Subcutaneous abdominal adipose tissue (tissue), 5 donors: ENCODE results near the gene STXBP1.

Experiments
- H3K27ac ChIP-seq: one replicate; pipeline ENCODE4 v1.7.0; 2013; ENCODE audit warnings: low read depth, mild to moderate bottlenecking, inconsistent platforms, low read length, moderate library complexity
- H3K27me3 ChIP-seq, 5 donors: one replicate each; pipeline ENCODE4 v1.7.0; 2013; ENCODE audit warnings: low read length in 5 of 5, inconsistent platforms in 1 of 5; ENCODE audit not compliant: control insufficient read depth in 5 of 5, insufficient read depth in 4 of 5
- H3K36me3 ChIP-seq, 5 donors: one replicate each; pipeline ENCODE4 v1.7.0; 2013; ENCODE audit warnings: low read length in 5 of 5; ENCODE audit not compliant: control insufficient read depth in 5 of 5, insufficient read depth in 5 of 5
- H3K4me1 ChIP-seq, 5 donors: one replicate each; pipeline ENCODE4 v1.7.0; 2013; ENCODE audit warnings: low read length in 5 of 5, mild to moderate bottlenecking in 3 of 5, moderate library complexity in 1 of 5; ENCODE audit not compliant: control insufficient read depth in 5 of 5, insufficient read depth in 5 of 5
- H3K4me3 ChIP-seq, 5 donors: one replicate each; pipeline ENCODE4 v1.7.0; 2013; ENCODE audit warnings: low read length in 5 of 5, low read depth in 1 of 5
- H3K9ac ChIP-seq, 5 donors: one replicate each; pipeline ENCODE4 v1.7.0; 2013; ENCODE audit warnings: low read length in 5 of 5, mild to moderate bottlenecking in 4 of 5, moderate library complexity in 3 of 5
- H3K9me3 ChIP-seq, 5 donors: one replicate each; pipeline ENCODE4 v1.7.0; 2013; ENCODE audit warnings: low read length in 5 of 5; ENCODE audit not compliant: control insufficient read depth in 5 of 5
- donor health status: healthy.
- donor health status: healthy.
- donor health status: healthy.
- donor health status: healthy.
- donor health status: healthy.

Gene STXBP1

DNA sequence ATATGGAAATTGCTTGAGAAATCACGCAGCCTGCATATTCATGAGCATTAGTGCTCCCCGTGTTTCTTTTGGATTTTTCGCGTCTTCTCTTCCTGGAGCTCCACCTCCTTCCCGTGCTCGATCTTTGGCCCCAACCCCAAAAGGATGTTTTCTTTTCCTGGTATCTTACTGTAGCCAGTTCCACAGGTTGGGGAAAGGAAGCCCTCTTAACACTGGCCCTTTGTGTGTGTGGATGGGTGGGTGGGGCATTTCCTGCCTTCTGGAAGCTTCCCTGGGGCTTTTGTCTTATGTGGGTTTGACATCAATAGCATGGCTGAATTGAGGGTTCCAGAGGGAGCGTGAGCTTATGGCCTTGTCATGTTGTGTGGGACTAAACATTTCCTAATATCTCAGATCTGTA lies 21.9 kb downstream of the STXBP1 start:
- no peaks in the 10 kb centered on the region for H3K27me3 ChIP-seq
- no peaks in the 10 kb centered on the region for H3K36me3 ChIP-seq
- H3K4me1 ChIP-seq = peaks cover 7 to 45% (median 24%) of the 10 kb centered on the region in 5 donors
- H3K9ac ChIP-seq = no peak overlapping the region
- H3K9me3 ChIP-seq = no peaks in the 10 kb centered on the region
- peak overlapping the region in 1 of 5 donors; percentile 6 for H3K4me3 ChIP-seq
- H3K27ac ChIP-seq = peak overlapping the region; percentile 26

DNA sequence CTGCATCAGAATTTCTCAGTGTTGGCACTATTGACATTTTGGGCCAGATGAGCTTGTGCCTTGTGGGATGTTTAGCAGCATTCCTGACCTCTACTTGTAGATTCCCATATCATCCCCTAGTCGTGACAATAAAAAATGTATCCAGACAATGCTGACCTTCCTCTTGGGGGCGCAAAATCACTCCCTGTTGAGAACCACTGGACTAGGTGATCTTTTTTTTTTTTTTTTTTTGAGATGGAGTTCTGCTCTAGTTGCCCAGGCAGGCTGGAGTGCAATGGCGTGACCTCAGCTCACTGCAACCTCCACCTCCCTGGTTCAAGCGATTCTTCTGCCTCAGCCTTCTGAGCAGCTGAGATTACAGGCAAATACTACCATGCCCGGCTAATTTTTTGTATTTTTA lies 22.6 kb downstream of the STXBP1 start:
- H3K27ac ChIP-seq = peak overlapping the region; percentile 26

DNA sequence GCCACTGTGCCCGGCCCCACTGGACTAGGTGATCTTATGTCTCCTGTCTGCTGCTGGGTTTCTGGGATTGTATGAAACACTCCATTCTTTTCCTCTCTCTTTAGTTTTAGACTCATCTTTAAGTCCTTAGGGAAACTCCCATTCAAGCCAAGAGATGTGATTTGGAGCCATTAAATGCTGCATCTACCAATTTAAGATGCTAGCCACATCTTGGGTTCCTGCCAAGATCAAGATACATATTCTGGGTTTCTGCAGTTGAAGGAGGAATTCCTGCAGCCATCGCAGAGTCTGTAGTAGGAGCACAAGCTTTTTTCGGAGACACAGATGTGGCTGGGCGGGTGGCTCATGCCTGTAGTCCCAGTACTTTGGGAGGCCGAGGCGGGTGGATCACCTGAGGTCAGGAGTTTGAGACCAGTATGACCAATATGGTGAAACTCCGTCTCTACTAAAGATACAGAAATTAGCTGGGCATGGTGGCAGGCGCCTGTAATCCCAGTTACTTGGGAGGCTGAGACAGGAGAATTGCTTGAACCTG lies 23.2 kb downstream of the STXBP1 start:
- Histone ChIP-seq H3K9ac (no peak overlapping the region), H3K36me3 (no peaks in the 10 kb centered on the region), H3K27me3 (no peaks in the 10 kb centered on the region), H3K4me3 (no peak overlapping the region), H3K4me1 (peaks cover 0 to 33% (median 11%) of the 10 kb centered on the region in 5 donors), H3K27ac (peak overlapping the region; percentile 26), H3K9me3 (no peaks in the 10 kb centered on the region)

More for the DNA sequence above, 22.6 kb downstream of the STXBP1 start:
- Histone ChIP-seq H3K9ac (no peak overlapping the region), H3K36me3 (no peaks in the 10 kb centered on the region), H3K9me3 (no peaks in the 10 kb centered on the region), H3K27me3 (no peaks in the 10 kb centered on the region), H3K4me1 (peaks cover 2 to 38% (median 17%) of the 10 kb centered on the region in 5 donors), H3K4me3 (no peak overlapping the region)

DNA sequence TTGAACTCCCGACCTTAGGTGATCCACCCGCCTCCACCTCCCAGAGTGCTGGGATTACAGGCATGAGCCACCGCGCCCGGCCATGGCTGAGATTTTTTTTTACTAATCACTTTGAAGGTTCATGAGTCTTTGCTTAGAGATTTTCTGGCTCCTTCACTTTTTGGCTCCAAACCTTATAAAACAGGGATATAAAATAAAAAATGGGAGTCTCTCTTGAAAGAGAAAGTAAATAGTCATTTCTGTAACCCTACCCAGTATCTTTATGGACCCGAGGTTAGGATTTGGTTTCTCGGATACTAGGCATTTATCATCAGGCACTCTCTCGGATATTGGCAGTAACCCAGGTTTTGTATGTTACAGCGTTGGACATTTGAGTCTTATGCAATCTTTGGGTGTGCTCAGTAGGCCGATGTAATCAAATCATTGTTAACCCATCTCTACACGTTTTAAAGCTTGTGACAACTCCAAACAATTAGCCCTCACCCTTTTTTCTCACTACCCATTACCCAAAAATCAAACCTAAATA lies 25.3 kb downstream of the STXBP1 start:
- Histone ChIP-seq H3K36me3 (no peaks in the 10 kb centered on the region), H3K4me1 (peaks cover 4 to 38% (median 19%) of the 10 kb centered on the region in 5 donors), H3K4me3 (peak overlapping the region in 2 of 5 donors; percentile 7 to 22), H3K27me3 (no peaks in the 10 kb centered on the region), H3K27ac (peak overlapping the region; percentile 69), H3K9ac (no peak overlapping the region), H3K9me3 (no peaks in the 10 kb centered on the region)

DNA sequence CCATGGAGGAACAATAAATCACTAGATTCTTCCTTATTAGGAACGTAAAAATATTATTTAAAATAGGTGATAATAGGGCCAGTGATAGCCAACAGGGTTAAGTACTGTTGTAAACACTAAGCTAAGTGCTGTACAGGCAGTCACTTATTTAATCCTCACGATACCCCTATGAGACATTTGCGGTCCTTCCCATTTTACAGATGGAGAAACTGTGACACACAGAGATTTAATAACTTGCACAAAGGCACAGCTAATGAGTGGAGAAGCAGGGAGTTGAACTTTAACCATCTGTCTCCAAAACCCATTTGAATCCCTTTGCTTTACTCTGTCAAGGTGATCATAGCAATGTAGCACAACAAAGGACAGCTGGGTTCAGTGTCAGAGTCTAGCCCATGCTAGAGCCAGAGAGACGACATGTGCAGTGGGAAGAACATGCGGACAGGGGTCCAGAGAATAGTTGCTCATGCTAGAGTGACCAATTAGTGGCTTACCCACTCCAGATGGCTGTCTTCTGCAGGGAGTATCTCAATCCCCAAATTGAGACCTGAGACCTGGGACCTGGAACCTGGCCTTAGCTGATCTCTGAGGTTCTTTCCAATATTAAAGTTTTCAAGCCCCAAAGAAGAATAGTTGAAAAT lies 28.9 kb downstream of the STXBP1 start:
- H3K27ac ChIP-seq = no peak overlapping the region
- H3K9me3 ChIP-seq = no peaks in the 10 kb centered on the region
- peaks cover 6 to 26% (median 17%) of the 10 kb centered on the region in 5 donors for H3K4me1 ChIP-seq
- H3K36me3 ChIP-seq = no peaks in the 10 kb centered on the region
- no peaks in the 10 kb centered on the region for H3K27me3 ChIP-seq
- H3K4me3 ChIP-seq = no peak overlapping the region
- H3K9ac ChIP-seq = no peak overlapping the region

DNA sequence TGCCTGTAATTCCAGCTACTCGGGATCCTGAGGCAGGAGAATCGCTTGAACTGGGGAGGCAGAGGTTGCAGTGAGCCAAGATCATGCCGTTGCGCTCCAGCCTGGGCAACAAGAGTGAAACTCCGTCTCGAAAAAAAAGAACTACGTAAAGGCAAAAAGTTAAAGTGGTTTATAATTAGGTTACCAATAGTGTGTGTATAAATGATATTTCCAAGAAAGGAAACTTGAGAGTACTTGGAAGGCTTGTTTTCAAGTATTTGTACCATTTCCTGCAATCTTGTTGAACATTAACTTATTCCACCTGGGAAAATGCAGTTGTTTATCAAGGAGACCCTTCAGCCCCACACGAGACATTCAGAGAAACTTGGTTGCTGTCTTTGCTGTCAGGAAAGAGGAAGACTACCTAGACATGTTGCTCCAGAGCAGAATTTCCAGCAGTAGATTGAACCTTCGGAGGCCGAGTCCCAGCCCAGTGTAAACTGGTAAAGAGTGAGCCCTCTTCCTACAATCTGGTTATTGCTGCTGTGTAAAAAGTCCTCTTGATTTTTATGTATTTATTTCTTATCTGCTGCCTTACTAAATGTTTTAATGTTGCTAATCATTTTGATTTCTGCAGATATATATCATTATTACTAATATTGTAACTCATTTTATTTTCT lies 30.1 kb downstream of the STXBP1 start:
- H3K27me3 ChIP-seq = no peaks in the 10 kb centered on the region
- H3K27ac ChIP-seq = peak overlapping the region; percentile 57
- H3K9me3 ChIP-seq = no peaks in the 10 kb centered on the region
- H3K9ac ChIP-seq = peak overlapping the region in 3 of 5 donors; percentile 12 to 59 (median 47)
- peak overlapping the region in 2 of 5 donors; percentile 2 to 40 for H3K4me3 ChIP-seq
- H3K4me1 ChIP-seq = peaks cover 6 to 30% (median 17%) of the 10 kb centered on the region in 5 donors
- H3K36me3 ChIP-seq = no peaks in the 10 kb centered on the region

DNA sequence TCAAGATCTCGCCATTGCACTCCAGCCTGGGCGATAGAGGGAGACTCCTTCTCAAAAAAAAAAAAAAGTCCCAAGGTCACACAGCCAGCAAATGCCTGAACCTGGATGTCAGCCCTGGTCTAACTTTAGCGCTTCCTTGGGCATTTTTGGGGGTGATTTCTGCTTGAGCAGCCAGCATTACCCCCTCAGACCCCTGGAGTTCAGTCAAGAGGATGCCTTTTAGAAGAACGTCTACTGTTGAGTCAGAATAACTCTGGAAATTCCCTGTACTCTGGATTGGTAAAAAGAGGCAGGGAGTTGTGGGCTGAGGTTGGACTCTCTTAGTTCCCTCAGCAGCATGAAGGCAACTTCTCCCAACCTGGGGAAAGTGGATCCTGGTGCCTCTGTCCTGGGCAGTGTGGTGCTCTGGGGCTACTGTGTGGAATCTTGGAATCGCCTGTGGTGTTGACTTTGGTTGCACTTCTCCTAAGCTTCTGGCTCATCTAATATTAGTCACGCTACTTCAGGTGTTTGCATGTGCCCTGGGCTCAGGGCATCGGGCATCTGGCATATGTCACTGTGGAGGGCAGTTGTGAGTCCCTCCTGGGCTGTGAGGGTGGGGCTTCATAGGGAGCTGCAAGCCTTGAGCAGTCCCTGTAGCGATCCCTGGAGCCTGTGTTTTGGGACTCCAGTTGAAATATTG lies 32.2 kb downstream of the STXBP1 start:
- Histone ChIP-seq H3K27ac (no peak overlapping the region), H3K9ac (no peak overlapping the region), H3K36me3 (no peaks in the 10 kb centered on the region), H3K9me3 (no peaks in the 10 kb centered on the region), H3K27me3 (no peaks in the 10 kb centered on the region), H3K4me3 (no peak overlapping the region), H3K4me1 (peaks cover 6 to 25% (median 12%) of the 10 kb centered on the region in 5 donors)

DNA sequence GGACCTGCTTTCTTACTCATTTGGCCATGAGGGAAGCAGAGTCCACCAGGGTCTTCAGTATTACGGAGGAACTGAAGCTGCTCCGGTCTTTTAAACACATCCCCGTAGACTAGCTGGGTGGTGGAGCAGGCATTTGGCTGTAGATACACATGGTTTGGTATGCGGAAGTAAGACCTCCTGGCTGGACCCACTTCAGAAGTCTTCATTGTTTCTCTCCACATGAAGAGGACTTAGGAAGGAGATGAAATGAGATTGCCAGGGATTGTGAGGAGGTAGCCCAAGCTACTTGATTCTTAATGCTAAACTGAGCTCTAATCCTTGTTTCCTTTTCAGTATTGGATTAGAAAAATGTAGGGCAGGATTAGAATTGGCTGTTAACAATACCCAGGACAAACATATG lies 32.9 kb downstream of the STXBP1 start:
- H3K9me3 ChIP-seq = no peaks in the 10 kb centered on the region
- no peak overlapping the region for H3K9ac ChIP-seq
- no peaks in the 10 kb centered on the region for H3K27me3 ChIP-seq
- H3K4me1 ChIP-seq = peaks cover 6 to 25% (median 12%) of the 10 kb centered on the region in 5 donors
- H3K4me3 ChIP-seq = no peak overlapping the region
- H3K27ac ChIP-seq = no peak overlapping the region
- H3K36me3 ChIP-seq = no peaks in the 10 kb centered on the region

DNA sequence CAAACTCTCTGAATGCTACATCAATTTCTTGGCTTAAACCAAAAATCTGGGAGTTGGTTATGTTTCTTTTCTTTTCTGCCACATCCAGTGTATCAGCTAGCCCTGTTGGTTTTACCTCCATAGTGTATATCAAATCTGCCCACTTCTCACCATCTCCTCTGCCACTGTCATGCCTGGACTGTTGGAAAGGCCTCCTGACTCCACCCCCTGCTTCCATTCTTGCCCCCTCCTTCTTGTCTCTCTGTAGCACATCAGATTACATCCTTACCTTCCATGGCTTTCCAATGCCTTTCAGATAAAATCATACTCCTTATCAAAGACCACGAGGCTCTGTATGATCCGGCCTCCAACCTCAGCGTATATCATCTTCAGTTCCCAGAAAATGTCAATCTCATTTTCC lies 35.4 kb downstream of the STXBP1 start:
- H3K36me3 ChIP-seq = peaks cover under 1 to 11% (median 7%) of the 10 kb centered on the region in 5 donors
- no peak overlapping the region for H3K4me3 ChIP-seq
- no peaks in the 10 kb centered on the region for H3K27me3 ChIP-seq
- H3K4me1 ChIP-seq = peaks cover 2 to 18% (median 3%) of the 10 kb centered on the region in 5 donors
- H3K27ac ChIP-seq = no peak overlapping the region
- no peak overlapping the region for H3K9ac ChIP-seq
- no peaks in the 10 kb centered on the region for H3K9me3 ChIP-seq
